Embryonic facial prominence (tissue), 1 donor: Measurements from ENCODE around the gene MS4A1.
"Not testable (repeated sequence)": the region's sequence is repeated elsewhere in the genome, so short reads cannot be mapped to it uniquely, and the experiment has no call there.

Source experiments
- DNase-seq: peaks from one replicate; pipeline ENCODE4 v3.0.0-alpha.2; 2016; ENCODE audit errors: extremely low spot score

The MS4A1 gene

DNA sequence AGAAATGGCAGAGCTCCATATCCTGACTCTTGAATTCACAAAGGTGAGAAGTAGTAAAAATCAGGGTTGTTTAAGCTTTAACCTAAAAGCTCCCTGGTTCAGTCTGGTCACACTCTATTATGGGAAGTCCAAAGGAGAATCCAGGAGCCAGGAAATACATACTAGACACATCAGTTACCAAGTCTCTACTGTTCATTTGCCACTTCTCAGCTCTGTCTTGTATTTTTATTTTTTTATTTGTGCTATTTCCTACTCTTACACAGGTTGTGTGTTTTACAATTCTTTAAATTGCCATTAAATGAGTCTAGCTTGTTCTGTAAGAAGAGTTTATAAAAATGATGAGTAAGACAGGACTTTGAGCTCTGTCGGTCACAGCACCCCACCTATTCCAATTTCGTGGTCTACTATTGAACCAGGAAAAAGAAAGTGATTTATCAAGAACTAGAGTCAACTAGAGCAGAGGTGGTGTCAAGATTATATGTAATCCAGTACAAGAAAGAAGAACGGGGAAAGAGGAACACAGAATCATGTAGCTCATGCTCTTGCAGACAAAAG, 46.7 kb downstream of the MS4A1 start:
- no peak for DNase-seq

DNA sequence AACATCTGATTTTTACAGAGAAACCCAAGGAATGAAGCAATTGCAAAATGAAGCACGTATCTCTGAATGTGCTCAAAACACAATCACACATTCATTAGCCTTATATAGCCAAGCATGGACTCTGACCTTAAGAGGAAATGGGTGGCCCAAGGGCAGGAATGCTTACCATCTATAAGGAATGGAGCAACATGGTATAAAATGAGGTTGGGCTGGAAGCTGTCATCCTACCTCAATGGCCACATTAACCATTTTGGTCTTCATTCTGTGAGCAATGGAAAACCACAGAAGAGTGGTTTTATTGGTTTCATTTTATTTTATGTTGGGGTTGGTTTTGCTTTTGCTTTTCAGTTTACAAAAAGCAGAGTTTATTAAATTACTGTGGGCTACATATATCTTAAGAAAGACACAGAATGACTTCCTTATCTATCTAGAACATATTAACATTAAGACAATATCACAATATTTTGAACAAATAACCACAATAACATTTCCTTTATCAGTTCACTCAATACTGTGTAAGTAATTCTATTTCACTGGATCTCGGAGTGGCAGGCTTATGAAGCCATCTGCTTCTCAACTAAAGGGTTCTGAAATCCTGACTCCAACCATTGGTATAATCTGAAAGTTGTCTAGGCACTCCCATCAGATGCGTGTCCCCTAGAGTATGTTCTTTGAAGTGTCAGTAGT, 48.7 kb downstream of the MS4A1 start:
- DNase-seq = no peak

DNA sequence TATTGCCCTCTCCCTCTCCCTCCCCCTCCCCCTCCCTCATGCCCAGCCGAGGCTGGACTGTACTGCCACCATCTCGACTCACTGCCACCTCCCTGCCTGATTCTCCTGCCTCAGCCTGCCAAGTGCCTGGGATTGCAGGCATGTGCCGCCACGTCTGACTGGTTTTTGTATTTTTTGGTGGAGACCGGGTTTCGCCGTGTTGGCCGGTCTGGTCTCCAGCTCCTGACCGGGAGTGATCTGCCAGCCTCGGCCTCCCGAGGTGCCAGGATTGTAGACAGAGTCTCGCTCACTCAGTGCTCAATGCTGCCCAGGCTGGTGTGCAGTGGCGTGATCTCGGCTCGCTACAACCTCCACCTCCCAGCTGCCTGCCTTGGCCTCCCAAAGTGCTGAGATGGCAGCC, 54.0 kb downstream of the MS4A1 start:
- DNase-seq = not testable (repeated sequence)

DNA sequence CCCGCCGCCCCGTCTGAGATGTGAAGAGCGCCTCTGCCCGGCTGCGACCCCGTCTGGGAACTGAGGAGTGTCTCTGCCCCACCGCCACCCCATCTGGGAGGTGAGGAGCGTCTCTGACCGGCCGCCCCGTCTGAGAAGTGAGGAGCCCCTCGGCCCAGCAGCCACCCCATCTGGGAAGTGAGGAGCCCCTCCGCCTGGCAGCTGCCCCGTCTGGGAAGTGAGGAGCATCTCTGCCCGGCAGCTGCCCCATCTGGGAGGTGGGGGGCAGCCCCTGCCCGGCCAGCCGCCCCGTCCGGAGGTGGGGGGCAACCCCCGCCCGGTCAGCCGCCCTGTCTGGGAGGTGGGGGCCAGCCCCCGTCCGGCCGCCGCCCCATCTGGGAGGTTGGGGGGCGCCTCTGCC, 54.6 kb downstream of the MS4A1 start:
- not testable (repeated sequence) for DNase-seq

DNA sequence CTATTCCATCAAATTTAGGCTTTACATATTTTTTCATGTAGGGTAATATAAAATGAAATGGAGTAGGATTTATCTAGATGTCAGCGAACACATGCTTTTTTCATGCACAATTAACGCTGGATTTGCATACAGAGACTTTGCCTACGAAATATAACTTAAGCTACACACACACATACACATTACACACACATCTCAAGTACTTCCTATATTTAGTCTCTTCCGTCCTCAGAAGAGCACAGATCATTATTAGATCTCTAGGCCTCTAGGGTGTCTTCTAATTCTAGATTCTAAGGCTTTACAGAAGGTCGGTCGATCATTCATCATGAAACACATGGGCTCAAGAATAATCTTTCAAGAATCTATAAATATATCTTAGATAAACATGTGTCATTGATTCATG, 55.7 kb downstream of the MS4A1 start:
- DNase-seq = no peak

DNA sequence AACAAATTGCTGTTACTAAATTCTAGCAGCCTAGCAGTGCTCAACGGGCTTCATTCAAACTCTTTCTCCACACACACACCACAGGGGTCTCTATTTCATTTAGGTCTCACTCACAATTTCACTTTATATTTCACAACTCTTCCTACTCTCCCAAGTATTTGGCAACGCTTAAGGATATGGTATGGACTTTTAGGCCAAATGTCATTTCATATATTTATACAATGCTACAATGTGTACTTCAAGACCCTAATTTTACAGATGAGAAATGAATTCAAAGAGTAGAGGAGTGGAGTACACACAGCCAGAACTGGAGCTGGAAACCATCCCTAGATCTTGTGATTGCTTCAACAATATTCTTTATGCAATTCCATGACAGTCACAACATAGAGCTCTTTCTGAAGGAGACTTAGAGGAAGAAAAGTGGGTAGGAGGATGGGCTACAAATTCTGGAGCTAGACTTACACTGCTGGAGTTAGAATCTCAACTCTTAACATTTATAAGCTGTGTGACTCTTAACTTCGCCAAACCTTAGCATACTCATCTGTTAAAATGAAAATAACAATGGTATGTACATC, 57.1 kb downstream of the MS4A1 start:
- no peak for DNase-seq

DNA sequence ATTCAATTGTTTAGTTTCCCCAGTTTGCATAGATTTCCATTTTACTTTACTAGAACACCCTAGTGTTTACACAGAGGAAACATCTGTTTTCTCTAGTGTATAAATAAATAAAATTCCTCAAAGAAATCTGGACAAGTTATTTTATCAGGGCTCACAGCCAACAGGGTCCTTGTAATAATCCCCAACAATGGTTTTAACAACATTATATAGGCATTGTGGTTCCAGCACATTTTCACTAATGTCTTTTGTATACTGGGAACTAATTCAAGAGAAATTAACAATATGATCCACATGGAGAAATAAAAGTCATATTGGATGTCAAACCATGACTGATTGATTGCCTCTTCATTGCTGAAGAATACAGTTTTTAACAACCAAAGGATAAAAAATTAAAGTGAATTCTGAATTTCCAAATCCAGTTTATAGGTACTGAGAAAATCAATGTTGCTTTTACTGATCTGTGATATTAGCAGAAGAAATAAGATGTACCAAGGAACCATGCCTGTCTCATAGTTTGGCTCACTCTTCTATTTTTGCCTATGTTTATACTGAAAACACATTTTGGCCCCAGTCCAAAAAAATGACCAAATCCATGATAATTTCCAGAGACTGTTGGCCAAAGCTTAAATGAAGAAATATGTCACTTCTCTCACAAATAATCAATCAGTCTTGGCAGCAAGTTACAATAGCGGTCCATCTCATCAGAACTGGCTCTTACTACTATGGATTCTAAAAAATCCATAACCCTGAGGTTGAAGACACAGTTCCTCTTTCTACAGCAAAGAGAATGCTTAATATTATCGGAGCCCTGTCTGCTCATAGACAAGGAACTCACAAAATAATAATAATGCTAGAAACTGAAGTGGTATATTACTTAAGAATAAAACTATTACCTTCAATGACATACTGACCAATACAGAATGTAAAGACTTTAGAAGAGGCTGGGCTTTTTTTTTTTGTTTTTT, 58.1 kb downstream of the MS4A1 start:
- DNase-seq = no peak

DNA sequence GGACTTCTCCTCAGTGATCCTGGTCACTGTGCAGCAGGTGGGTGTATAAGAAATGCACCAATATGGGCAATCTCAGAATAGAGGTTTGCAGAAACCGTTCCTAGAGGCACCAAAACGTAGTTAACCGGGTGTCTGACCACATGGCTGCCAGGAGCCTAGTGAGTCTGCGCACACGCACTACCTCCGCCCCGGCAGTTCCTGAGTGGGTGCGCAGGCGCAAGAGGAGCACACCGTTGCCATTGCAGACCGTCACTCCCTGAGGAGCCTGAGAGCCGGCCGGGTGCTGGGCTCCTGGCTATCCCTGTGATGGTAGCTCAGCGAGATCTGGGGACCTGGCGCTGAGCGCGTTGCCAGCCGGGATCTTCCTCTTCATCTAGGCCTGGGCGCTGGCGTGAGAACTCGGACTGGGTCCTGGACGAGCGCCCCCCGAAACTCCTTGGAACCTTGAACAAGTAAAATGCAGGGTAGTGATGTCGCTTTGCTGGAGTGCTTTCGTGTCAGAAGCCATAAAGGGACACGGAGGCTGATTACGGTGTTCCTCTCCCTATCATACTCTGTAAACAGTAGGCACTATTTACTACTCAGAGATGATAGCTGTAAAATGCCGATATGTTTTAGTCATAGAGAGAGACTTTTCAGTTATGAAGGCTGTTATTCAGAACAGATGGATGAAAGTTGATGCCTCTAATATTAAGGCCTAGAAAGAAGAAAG, 59.7 kb downstream of the MS4A1 start, which contains the start of gene MS4A13:
TSS of gene MS4A13 (plus strand) at position 249 of the 712 bp plus-strand sequence. CDS start 2,692 bp downstream, outside the sequence.
- DNase-seq = no peak
